GM12872 (cell line): ENCODE results near the gene MYL12A.

ENCODE experiments used
- TF ChIP-seq, protein P1 (sequence below): IDR thresholded peaks from 3 replicates; pipeline ENCODE4 v1.5.1; 2011; ENCODE audit warnings: low read depth, mild to moderate bottlenecking, low read length, moderate library complexity; ENCODE audit not compliant: insufficient read depth

Gene MYL12A

DNA sequence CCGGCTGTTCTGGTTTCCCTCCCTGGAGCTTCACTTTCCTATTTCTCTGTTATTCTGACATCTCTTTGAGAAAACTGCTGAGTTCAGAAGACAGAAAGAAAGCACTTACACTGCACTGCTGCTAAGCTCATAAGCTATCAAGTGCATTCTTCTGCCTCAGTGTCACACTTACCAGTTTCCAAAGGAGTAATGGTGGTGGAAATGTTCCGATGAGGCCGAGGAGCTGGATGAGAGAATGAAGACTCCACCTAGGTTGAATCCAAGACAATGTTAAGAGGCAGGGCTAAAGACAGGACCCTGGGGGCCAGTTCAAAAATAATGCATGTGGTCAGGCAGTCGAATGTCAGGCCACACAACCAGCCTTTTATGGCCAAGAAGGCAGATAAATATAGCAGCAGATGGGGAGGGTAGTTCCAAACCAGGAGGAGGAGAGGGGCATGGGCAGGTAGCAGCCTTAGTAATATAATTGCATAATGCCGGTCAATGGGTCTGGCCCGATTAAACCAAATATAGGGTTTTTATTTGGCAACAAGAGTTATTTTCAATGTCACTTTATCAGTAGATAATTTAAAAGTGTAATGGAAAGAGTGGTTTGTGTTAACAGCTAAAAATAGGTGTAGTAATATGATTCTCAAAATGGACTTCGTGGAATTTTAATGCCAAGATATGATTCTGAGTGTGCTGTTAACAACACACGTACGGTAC, 27.8 kb upstream of the MYL12A start, which contains the start of gene MYOM1:
MYOM1 (minus strand) TSS at position 338 of the 705 bp plus-strand sequence. CDS start 4,745 bp downstream, outside the sequence.
- TF ChIP-seq, protein P1, sequence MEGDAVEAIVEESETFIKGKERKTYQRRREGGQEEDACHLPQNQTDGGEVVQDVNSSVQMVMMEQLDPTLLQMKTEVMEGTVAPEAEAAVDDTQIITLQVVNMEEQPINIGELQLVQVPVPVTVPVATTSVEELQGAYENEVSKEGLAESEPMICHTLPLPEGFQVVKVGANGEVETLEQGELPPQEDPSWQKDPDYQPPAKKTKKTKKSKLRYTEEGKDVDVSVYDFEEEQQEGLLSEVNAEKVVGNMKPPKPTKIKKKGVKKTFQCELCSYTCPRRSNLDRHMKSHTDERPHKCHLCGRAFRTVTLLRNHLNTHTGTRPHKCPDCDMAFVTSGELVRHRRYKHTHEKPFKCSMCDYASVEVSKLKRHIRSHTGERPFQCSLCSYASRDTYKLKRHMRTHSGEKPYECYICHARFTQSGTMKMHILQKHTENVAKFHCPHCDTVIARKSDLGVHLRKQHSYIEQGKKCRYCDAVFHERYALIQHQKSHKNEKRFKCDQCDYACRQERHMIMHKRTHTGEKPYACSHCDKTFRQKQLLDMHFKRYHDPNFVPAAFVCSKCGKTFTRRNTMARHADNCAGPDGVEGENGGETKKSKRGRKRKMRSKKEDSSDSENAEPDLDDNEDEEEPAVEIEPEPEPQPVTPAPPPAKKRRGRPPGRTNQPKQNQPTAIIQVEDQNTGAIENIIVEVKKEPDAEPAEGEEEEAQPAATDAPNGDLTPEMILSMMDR: no peak

- TF ChIP-seq, protein P1: no peak
Measured at GRCh38 chr18:3221496-3221895, 26.1 kb upstream of the MYL12A start.

DNA sequence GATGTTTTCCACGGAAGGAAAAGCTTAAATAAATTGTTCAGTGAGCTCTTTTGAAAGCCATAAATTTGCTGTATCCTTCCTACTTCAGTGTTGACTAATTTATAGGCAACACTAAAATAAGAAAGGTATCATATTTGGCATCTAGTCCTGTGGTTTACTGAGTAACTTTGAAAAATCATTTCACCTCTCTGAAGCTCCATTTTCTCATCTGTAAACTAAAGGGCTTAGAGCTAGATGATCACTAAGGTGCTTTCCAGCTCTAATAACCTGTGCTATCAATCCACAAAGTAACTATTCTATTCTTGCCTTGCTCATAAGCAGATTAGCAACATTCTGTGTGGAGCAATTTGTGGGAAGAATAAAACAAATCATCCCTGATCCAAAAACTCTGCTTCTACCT, 24.2 kb upstream of the MYL12A start:
- TF ChIP-seq, protein P1: no peak

DNA sequence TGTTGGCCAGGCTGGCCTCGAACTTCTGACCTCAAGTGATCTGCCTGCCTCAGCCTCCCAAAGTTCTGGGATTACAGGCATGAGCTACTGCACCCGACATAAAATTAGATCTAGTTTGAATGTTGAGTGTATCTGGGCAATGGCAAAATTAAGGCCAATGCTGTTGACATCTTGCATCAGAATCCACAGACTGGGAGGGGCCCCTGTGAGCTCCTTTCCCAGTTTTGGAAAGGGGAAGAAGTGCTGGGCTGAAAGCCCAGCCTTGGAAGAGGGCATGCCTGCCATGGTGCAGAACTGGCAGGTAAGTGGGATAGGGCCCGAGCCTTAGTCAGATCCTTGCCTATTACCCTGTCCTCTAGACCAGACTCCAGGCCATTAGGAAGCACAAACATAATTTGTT, 23.4 kb upstream of the MYL12A start:
- TF ChIP-seq, protein P1: no peak

- TF ChIP-seq, protein P1: no peak
Measured at GRCh38 chr18:3225588-3225987, 22.0 kb upstream of the MYL12A start.

DNA sequence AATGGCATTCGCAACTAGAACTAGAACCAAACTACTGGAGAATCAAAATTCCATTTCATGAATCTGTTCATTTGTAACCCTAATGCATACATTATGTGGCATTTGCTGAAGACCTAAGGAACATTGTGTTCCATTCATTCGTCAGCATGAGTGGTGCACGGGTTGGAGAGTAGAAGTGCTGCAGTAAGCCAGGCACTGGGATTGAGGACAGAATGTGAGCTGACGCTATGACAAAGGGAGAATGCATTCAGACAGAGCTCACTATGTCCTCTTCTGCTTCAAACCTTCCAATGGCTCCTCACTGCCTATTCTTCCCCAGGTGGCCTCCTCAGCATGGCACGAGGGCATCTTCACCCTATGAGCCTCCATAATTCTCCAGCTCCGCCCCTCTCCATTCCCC, 21.6 kb upstream of the MYL12A start:
- TF ChIP-seq, protein P1: no peak

DNA sequence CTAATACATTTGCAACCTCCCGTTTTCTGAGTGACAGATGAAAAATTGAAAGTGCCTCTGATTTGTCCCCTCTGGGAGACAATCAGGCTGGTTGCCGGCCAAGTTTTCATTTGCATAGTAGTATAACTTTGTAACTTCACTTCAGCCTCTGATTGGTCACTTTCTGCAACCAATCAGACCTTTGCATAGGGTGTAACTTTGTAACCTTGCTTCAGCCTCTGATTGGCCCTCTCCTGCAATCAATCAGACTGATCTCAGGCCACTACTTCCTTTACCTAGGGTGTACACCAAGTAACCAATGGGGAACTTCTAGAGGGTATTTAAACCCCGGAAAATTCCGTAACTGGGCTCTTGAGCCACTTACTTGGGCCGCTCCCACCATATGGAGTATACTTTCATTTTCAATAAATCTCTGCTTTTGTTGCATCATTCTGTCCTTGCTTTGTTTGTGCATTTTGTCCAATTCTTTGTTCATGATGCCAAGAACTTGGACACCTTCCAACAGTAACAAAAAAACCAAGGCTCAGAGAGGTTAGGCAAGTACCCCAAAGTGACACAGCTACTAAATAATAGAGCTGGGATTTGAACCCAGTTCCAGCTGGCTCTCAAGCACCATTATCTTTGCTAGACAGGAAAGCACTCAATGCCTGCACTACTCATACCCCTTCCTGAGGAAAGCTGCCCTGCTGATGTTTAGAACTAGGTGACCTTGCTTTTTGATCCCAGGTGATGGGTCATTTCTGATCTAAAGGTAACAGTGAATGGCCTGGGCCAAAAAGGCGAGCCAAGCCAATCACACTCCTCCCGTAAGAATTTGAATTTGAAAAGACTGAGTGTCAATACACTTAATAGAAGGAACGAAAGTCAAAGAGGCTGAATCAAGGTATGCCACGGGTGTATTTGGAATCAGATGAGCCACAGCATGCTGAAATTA, 16.9 kb upstream of the MYL12A start:
- TF ChIP-seq, protein P1: no peak
